Measurements from ENCODE around the gene ALG3. TPM values are rescaled to one million over a fixed set of nuclear protein-coding genes. Genes with fewer than 3 reads are reported as not detected.
A peak's percentile ranks its signal among the peaks of the same experiment; 100 is the strongest.

Gene ALG3
- total RNA-seq, 1 experiment from 2014 or later: 62.2 TPM

GRCh38 chr3:184198509-184198908 is 50.3 kb downstream of the ALG3 start:
- H3K27ac Mint-ChIP-seq: peak overlapping the region in 2 of 3 experiments; percentile 14 to 40; a peak in 1 of 7 replicates
- Histone ChIP-seq H2BK15ac (ENCODE audit: low read depth, low read length) (no peak overlapping the region), H3T11ph (ENCODE audit: low read length) (no peak overlapping the region), H4K5ac (ENCODE audit: insufficient read length, low read depth, low read length) (no peak overlapping the region), H3K9ac (ENCODE audit: extremely low read depth, insufficient read length, low read length) (no peak overlapping the region), H3K4me2 (ENCODE audit: insufficient read depth, insufficient read length, low read length) (no peak overlapping the region), H2BK120ac (ENCODE audit: low read depth, low read length, poor library complexity, severe bottlenecking) (no peak overlapping the region), H3K79me2 (ENCODE audit: insufficient read depth, low read length) (no peaks in the 10 kb centered on the region), H2AK5ac (ENCODE audit: insufficient read length, low read length) (no peak overlapping the region), H3K23me2 (ENCODE audit: insufficient read length, low read depth, low read length, poor library complexity, severe bottlenecking) (no peaks in the 10 kb centered on the region), H3K27ac (ENCODE audit: insufficient read length, low read depth, low read length) (no peak overlapping the region), H3K23ac (ENCODE audit: insufficient read length, low read depth, low read length) (no peak overlapping the region), H3K79me1 (ENCODE audit: insufficient read depth, low read depth, low read length, poor library complexity, severe bottlenecking) (no peaks in the 10 kb centered on the region), H4K91ac (ENCODE audit: insufficient read length, low read depth, low read length) (no peak overlapping the region), H3K4me1 (ENCODE audit: insufficient read depth, low read length) (no peaks in the 10 kb centered on the region), H4K20me1 (ENCODE audit: control insufficient read depth, insufficient read depth, insufficient read length) (no peaks in the 10 kb centered on the region), H3K56ac (ENCODE audit: insufficient read length, low read depth, low read length) (no peak overlapping the region), H2BK20ac (ENCODE audit: low read depth, low read length, poor library complexity, severe bottlenecking) (no peak overlapping the region), H2AFZ (ENCODE audit: low read length) (no peak overlapping the region), H2BK12ac (ENCODE audit: insufficient read length, low read depth, low read length) (no peak overlapping the region), H3K9me3 (ENCODE audit: control insufficient read depth, low read depth, low read length) (no peaks in the 10 kb centered on the region), H2BK5ac (ENCODE audit: insufficient read length, low read length) (no peak overlapping the region), H3K18ac (ENCODE audit: insufficient read length, low read depth, low read length) (no peak overlapping the region), H3K14ac (ENCODE audit: insufficient read depth, low read length) (no peak overlapping the region), H3K4ac (ENCODE audit: low read depth, low read length) (no peak overlapping the region), H4K8ac (replicated peaks; ENCODE audit: insufficient read length, low read depth, low read length) (no peak overlapping the region), H3K27me3 (ENCODE audit: insufficient read depth, low read length) (no peaks in the 10 kb centered on the region)
- H3K4me1 Mint-ChIP-seq: peaks cover 0 to 7% of the 10 kb centered on the region in 2 experiments; a peak in 1 of 4 replicates
- no peak for TF ChIP-seq CTCF (conservative IDR thresholded peaks at IDR 0.05)
- no peaks in the 10 kb centered on the region for H3K9me3 Mint-ChIP-seq
- H3K4me3 Mint-ChIP-seq: no peak overlapping the region
- H3K36me3 Mint-ChIP-seq (ENCODE audit: insufficient read depth in 1 of 3, low read depth in 3 of 3): peaks cover 5 to 24% (median 11%) of the 10 kb centered on the region in 3 experiments
- no CpG with 5 or more reads among the region's 9 CpGs for WGBS (ENCODE audit: extremely low coverage, insufficient read length, low lambda C conversion rate)
- no peak for DNase-seq
- no peaks in the 10 kb centered on the region; the same call in 1 of the 2 replicates for H3K27me3 Mint-ChIP-seq (ENCODE audit: low read depth)
